LHCN-M2 (cell line): ENCODE measurements around the gene KATNAL1. TPM values are rescaled to one million over a fixed set of nuclear protein-coding genes. Genes with fewer than 3 reads are reported as not detected.
A peak's percentile ranks its signal among the peaks of the same experiment; 100 is the strongest.

ENCODE experiments used
- DNase-seq: peaks from one replicate; pipeline ENCODE4 v3.0.0-alpha.2; 2012; ENCODE audit warnings: low read depth
- total RNA-seq: library from RNA; depleted of rRNA; stranded (reverse); fragments of >200 nt; gene quantifications from 2 replicates; pipeline ENCODE4 v1.2.3, GENCODE V29; 2014

KATNAL1 gene
- total RNA-seq, 1 experiment from 2014 or later, result 26.7 TPM

DNA sequence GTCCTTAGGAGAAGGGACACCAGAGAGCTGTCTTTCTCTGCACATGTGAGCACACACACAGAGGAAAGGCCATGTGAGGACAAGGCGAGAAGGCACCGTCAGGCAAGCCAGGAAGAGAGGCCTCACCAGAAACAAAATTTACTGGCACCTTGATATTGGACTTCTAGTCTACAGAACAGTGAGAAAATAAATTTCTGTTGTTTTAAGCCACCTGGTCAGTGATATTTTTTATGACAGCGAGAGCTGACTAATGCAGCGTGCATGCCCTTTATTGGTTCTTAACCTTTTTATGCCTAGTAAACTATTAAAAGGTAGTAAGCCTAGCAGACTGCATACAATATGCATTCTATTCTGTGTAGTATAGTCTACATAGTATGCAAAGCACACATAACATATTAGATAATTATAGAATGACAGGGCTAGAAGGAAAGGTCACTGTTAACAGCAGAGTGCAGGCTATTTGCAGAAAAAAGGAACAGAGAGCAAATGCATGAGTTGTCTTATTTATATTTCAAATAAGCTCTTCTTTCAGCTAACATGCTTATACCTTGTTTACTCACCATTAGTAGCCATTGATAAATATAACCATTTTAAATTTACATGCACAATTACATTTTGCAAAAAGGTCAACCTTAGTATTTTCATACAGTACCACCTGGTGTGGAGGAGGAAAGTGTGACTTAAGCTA lies 25.2 kb upstream of the KATNAL1 start:
- DNase-seq, result no peak

DNA sequence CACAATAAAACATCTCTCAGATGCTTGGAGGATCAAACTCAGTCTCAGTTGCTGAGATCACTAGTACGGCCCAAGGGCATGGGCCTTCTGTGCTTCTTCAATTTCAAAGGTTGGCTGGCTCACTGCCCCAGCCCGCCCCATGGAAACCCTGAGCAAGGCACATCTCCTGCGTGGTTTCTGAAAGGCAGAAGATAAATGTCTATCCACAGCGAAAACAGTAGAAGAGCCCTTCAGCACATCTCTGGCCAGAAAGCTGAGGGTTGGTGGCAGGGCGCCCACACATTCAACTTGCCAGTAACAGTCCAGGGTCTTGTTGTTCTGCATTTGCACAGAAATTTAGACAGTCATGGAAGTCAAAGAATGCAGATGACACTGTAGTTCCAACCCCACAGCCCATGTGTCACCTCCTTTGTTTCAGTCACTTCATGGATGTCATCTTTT lies 24.0 kb upstream of the KATNAL1 start:
- no peak for DNase-seq

DNA sequence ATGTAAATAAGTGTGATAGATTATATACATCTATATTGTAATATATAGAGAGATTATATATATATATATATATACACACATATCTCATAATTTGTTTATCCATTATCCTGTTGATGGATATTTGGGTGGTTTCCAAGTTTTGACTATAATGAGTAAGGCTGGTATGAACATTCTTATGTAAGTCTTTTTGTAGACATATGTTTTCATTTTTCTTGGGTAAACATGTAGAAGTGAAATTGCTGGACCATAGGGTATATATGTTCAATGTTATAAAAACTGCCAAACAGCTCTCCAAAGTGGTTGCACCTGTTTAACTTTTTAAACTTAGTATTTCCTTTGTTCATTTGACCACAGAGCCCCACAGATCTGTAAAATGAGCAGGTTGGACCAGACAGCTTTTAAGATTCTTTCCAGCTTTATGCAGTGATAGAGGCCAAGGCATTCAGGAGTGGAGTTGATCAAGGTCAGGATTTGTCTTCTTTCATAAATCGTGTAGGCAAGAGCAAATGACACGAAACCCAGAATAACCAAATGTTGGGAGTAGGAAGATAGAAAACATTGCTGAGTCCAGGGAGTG lies 21.7 kb upstream of the KATNAL1 start:
- DNase-seq, result no peak

DNA sequence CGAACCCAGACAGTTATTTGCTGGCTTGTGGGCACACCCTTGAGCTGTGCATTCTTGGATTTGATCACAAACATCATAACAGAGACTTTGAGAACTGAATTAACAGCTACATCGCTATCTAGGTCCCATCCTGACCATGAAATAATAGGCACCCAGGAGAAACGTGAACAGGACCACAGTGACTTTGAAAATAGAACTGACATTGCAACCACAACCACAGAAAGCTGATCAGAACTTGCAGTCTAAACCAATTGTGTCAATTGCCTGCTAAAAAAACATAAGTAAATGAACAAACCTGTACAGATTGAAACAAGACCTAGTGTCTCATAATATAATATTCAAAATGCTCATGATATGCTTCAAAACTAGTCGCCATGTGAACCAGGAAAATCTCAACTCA lies 18.3 kb upstream of the KATNAL1 start:
- DNase-seq, result no peak

DNA sequence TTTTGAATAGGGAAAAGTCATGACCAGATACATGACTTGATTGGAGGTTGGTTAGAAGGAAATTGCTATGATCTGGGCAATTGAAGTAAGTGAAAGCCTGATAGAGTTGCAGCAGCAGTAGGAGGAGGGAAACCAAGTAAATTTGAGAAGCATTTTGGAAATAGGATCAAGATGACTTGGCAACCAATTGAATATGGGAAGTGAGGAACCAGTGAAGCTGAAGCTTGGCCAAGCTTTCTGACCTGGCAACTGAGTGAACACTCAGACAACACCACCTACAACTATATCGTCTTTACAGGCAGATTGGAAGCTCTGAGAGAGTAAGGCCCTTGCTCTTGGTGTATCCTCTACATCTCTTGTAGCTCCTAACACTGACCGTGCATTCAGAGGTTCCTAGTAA lies 16.2 kb upstream of the KATNAL1 start:
- DNase-seq, result no peak

DNA sequence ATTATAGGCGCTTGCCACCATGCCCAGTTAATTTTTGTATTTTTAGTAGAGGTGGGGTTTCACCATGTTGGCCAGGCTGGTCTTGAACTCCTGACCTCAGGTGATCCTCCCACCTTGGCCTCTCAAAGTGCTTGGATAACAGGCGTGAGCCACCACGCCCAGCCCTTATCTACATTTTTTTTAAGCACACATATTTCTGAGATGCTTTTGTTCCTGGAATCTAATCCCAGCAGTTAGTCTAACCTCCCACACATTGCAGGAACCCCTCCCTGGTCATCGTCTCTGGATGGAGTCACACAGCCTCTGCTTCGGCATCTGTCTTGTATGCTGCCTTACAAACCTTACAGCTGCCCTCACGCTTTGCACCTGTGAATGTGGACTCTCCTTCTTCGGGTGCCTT lies 15.1 kb upstream of the KATNAL1 start:
- DNase-seq, result no peak

DNA sequence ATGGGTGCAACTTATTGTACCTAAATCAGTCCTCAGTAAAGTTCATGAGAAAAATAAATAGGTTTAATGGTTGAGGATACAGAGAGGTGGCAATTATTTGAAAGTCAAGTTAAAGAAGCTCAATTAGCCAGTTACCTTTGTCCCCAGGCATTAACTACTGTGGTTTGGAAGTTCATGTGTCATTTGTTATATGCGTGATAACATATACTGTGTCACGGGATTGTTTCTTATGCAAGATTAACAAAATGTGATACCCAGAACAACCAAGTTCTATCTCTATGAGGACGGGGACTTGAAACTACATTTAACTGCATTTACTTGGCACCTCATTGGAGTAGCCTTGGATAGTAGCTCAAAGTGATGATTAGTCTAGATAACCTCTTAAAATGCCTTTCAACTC lies 13.9 kb upstream of the KATNAL1 start:
- no peak for DNase-seq

DNA sequence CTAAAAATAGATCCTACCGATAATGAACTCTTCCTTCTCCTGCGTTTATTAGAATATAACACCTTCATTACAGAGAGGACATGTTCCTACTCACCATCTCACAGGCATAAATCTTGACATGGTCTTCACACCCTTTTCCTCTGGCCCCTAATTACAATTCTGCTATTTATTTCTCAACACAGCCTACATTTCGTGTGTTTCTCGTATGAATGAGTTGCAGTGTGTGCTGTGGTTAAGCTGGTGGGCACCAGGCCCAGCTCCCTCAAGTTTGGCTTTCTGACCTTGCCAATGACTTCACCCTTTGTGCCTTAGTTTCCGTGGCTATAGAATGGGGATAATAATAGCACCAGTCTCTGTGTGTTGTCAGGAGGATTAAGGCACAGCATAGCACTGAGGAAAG lies 12.3 kb upstream of the KATNAL1 start:
- no peak for DNase-seq

DNA sequence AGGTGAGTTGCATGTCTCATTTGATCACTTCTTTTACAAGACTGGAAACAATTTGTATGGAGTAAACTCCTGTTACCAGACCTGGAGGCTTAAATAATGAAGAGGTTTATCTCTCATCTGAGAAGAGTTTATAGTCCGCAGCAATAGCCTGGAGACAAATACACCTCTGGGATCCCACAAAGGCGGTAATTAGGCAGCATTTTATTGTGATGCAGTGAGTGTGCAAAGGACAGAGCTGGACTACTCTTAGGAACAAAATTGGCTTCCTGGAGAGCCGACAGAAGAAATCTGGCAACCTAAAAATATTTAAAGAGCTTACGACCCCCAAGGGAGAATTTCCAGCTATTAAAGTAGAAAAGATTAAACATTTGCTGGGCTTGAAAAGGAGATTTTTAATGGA lies 11.8 kb upstream of the KATNAL1 start:
- DNase-seq, result no peak

DNA sequence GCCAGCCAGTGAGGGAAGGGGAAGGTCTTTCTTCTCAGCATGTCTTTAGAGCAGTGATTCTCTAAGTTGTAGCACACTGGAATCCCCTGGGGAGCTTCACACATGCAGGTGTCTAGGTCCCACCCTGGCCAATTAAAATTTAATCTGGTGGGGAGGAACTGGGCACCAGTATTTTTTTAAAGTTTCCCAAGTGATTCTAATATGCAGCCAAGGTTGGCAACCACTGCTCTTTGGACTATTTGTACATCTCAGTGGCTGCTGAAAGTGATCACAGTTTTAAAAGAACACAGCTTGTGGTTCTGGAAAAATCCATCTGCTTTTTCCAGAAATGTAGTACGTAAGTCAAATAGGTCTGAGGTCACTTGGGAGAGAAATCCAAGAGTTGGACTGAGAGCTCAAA lies 10.7 kb upstream of the KATNAL1 start:
- no peak for DNase-seq

DNA sequence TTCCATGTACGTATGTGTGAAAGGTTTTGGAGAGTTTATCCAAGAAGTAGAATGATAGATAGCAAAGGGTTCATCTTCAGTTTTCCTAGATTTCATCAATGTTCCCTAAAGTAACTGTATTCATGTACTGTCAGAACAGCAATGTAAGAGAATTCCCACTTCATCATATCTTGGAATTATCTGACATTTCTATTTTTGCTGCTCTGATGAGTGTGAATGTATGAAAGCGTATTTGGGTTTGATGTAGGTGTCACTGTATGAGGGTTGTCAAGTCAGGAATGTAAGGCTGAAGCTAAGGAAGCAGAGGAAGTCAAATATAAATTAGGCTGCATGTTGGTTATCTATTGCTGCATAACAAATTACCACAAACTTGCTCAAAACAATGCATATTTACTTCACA lies 7.2 kb upstream of the KATNAL1 start:
- no peak for DNase-seq

DNA sequence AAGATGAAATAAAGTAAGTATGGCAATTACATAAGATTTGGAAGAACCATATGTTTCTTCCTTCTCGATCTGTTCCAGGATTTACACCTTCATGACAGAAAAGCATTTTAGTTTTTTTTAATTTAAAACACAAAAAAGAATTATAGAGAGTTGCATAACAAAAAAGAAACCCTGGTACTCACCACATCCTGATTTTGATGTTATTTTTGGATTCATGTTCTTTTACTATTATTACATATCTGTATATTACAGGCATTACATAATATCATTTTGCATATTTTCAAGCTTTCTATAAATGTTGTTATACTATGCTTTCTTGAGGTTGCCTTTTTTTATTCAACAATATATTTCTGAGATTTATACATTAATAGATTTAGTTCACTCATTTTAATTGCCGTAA lies 6.7 kb upstream of the KATNAL1 start:
- no peak for DNase-seq

DNA sequence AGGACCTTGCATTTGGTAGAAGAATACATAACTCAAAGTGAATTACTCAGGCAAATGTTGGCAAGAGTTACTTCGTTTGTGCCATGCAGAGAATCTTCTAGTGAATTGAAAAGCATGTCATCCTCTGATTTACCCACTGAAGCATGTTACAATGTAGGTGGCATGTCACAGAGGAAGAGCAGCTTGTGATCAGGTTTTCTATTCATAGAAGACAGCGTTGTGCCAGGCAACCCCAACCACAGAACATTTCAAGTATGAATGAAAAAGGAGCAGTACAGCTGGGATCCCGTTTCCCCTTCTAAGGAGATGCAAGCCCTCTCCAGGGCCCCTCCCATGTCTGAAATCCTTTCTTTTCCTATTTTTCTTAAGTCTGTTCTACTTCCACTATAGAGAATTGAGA lies 6.0 kb upstream of the KATNAL1 start:
- DNase-seq, result peak; percentile 17

DNA sequence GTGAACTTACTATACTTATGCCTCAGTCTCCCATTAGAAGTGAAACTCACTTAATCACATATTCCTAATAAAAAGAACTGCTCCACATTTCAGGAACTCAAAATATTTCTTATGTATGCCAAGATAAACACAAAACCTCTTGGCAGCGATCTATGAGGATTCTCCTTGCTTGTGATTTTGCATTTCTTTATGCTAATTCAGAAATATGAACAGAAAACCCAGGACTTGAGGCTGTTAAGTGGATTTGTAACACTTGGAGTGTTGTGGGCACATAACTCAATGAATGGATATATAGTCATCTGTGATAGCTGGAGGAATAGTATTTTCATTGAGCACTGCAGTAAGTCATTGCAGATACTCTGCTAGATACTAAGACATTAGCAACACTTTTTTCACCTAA lies 5.6 kb upstream of the KATNAL1 start:
- DNase-seq, result peak; percentile 17

DNA sequence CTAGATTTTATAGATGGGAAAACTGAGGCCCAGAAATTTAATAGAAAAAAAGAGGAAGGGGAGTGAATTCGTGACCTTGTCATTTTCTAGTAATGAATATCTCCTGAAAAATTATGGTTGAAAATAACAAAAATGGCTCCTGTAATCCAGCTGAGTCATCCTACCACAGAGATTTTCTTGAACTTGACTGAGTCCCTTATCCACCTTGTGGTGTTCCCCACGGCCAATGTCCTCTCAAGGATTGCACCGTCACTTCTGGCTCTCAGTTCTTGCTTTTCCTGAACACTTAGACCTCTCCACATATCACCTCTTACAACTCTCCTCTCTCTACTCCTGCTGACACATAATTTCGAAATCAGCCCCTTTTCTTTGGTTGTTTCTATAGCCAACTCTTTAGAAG lies 1.2 kb upstream of the KATNAL1 start:
- peak; percentile 48 for DNase-seq

DNA sequence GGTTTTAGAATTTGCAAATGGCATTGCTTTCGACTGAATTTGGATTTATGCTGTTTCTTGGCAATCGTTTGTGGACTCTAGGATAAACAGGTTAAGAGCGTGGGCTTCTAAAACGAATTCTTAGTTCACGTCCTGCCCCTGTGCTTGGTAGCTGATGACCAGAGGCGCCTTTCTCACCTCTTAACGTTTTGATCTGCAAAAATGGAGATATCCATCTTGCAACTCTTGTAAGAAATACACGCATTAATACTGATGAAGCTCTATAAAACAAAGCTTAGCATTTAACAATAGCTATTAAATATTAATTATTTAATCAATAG lies 580 bp upstream of the KATNAL1 start:
- DNase-seq, result no peak

DNA sequence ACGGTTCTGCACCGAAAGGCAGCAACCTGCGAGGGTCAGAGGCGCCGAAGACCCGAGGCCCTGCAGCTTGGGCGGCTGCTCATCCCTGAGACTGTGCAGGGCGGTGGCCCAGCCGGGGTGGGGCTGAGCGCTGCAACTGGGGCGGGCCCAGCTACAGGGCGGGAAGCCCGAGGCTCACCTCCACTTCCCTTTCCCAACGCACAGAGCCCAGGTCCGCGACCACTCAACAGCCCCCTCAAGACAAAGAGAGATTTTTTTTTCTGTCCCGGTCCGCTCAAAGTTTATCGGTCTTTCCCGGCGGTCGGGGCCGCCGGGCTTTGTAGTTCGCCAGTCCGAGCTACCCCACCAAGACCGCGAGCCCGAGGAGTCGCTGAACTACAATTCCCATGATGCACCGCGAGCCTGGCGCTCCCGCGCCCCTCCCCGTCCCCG lies 573 bp downstream of the KATNAL1 start:
- peak; percentile 88 for DNase-seq

DNA sequence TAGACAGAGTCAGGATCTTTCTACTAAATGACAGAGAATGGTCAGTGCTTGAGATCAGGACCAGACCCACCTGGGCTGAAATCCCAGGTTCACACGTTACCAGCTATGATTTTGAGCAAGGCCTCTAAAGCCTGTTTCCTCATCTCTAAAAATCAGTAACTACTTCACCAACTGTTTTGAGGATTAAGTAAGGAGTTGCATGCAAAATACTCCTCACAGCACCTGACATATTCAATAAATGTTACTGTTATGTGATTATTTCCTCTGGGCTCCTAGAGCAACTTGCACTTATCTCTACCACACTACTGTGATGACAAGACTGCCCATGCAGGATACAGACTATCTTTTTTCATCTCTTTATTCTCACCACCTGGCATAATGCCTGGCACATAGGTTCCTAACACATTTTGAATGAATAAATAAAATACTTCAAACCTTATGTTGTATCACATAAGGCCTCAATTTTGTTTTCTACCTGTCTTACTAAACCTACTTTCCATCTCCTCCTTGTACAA lies 1.8 kb downstream of the KATNAL1 start:
- no peak for DNase-seq

DNA sequence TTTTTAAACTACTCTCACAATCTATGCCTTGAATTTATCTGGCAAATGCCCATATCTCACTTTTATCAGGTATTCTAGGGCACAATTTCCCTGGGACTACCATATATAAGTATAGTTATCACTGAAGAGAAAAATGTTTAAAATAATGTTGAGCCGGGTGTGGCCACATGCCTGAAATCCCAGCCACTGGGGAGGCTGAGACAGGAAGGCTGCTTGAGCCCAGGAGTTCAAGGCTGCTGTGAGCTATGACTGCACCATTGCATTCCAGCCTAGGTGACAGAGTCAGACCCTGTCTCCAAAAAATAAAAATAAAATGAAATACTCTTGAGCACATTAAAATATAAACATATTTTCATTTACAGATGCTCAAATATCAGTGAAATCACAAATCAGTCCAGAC lies 4.1 kb downstream of the KATNAL1 start:
- no peak for DNase-seq

DNA sequence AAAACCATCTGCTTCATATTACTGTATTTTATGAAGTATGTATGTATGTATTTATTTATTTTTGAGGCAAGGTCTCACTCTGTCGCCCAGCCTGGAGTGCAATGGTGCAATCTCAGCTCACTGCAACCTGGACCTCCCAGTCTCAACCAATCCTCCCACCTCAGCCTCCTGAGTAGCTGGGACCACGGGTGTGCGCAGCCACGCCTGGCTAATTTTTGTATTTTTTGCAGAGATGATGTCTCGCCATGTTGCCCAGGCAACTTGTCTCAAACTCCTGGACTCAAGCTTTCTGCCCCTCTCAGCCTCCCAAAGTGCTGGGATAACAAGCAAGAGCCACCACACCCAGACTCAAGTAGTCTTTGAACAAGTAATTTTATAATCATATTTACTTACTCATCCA lies 5.5 kb downstream of the KATNAL1 start:
- DNase-seq, result no peak

DNA sequence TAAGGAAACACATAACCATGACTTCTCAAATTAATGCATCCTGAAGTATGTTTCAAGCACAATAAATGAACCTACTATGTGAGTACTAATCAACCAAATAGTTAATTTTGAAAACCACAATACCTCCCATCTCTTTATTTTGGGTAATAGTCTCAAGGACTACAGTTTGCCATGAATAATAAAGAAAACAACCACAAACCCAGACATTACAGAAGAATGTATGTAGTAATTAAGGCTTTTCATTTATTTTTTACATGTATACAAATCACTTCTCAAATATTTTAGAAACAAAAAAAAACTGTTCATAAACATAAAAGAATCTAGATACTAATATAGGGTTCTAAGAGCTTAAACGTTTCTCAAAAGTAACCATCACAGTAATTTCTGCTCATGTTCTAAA lies 6.8 kb downstream of the KATNAL1 start:
- DNase-seq, result no peak

DNA sequence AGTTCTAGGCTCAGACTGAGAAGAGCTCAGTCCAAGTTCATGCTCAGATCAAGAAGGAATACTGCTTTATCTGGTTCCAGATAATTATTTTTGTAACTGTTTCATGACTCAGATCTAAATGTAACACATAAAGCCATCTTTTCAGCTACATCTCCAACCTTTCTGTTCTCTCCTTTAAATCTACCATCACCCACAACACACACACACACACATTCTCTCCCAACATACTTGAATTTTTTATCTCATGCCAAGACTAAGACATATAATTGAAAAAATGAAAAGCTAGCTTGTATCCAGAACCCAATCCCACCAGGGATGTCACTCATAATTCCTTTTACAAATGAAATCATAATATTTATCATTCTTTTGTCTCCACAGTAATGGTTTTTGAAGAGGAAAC lies 7.6 kb downstream of the KATNAL1 start:
- DNase-seq, result peak; percentile 17

DNA sequence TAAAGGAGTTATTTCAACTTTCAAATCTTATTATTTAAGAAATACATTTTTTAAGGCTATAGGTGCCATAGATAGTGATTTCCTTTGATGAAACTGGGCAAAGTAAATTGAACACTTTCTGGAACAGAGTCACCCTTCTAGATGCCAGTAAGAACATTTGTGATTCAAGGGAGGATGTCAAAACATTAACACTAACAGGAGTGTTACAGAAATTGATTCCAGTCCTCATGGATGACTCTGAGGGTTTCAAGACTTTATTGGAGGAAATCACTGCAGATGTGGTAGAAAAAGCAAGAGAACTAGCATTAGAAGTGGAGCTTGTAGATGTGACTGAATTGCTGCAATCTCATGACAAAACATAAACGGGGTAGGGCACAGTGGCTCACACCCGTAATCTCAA lies 12.2 kb downstream of the KATNAL1 start:
- no peak for DNase-seq

DNA sequence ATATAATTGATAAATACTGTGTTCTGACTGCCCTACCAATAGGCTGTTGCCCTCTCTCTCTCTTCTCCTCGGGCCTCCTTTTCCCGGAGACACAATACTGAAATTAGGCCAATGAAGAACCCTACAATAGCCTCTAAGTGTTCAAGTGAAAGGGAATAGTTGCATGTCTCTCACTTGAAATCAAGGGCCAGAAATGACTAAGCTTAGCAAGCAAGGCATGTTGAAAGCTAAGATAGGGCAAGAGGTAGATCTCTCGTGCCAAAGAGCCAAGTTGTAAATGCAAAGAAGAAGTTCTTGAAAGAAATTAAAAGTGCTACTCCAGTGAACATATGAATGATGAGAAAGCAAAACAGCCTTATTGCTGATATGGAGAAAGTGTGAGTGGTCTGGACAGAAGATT lies 13.3 kb downstream of the KATNAL1 start:
- no peak for DNase-seq
